Activated T-cell treated with anti-CD3 and anti-CD28 coated beads, Interleukin-2, amount 50 U/mL, for 24 hours (primary cell): ENCODE data around the gene ART5.
"Not testable (repeated sequence)": the region's sequence is repeated elsewhere in the genome, so short reads cannot be mapped to it uniquely, and the experiment has no call there.

Experiments
- DNase-seq: peaks from one replicate; pipeline ENCODE4 v3.0.0-alpha.2; 2020
- H3K27ac Mint-ChIP-seq: 2 replicates; pipeline ENCODE4 v1.8.0; 2020; ENCODE audit warnings: mild to moderate bottlenecking, mixed read lengths
- H3K27me3 Mint-ChIP-seq: 2 replicates; pipeline ENCODE4 v1.8.0; 2020; ENCODE audit warnings: mixed read lengths
- H3K36me3 Mint-ChIP-seq: 2 replicates; pipeline ENCODE4 v1.8.0; 2020; ENCODE audit warnings: low read depth, mixed read lengths
- H3K4me1 Mint-ChIP-seq: 2 replicates; pipeline ENCODE4 v1.8.0; 2020; ENCODE audit warnings: low read depth, mixed read lengths
- H3K4me3 Mint-ChIP-seq: 2 replicates; pipeline ENCODE4 v1.8.0; 2020; ENCODE audit warnings: mild to moderate bottlenecking, moderate library complexity, mixed read lengths
- H3K9me3 Mint-ChIP-seq: 2 replicates; pipeline ENCODE4 v1.8.0; 2020; ENCODE audit warnings: mixed read lengths

Gene ART5

DNA sequence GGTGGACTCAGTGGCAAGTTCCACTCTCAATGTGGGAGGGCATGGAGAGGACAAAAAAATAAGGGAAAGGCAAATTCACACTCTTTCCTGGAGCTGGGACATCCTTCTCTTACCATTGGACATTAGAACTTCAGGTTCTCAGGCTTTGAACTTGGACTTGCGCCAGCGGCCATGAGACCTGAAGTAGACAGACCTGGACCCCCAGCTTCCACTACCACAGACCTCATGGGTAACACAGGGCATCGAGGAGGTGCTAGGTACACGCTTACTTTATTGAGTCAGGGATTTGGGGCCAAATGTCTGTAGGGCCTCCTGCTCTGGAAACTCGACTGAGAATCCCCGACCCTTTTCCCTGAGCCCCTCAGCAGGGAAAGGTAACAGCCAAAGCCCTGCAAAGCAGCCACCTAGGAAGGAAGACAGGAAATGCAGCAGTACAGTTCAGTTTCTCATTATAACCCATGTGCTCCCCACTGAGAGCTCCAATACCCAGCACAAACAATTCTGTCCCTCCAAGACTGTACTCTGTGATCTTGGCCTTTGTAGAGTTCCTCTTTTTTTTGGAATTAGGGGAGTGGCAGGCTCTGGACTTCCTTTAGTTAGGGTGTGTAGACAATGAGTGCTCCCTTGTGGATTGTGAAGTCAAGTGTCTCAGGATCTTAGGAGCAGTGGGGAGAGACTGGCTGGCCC is 23.7 kb upstream of the ART5 start:
- no peaks in the 10 kb centered on the region for H3K9me3 Mint-ChIP-seq
- no peaks in the 10 kb centered on the region for H3K27me3 Mint-ChIP-seq
- no peaks in the 10 kb centered on the region for H3K4me1 Mint-ChIP-seq
- peak overlapping the region; percentile 66 for H3K27ac Mint-ChIP-seq
- peaks cover 61% of the 10 kb centered on the region for H3K36me3 Mint-ChIP-seq
- DNase-seq, result no peak
- no peak overlapping the region for H3K4me3 Mint-ChIP-seq

DNA sequence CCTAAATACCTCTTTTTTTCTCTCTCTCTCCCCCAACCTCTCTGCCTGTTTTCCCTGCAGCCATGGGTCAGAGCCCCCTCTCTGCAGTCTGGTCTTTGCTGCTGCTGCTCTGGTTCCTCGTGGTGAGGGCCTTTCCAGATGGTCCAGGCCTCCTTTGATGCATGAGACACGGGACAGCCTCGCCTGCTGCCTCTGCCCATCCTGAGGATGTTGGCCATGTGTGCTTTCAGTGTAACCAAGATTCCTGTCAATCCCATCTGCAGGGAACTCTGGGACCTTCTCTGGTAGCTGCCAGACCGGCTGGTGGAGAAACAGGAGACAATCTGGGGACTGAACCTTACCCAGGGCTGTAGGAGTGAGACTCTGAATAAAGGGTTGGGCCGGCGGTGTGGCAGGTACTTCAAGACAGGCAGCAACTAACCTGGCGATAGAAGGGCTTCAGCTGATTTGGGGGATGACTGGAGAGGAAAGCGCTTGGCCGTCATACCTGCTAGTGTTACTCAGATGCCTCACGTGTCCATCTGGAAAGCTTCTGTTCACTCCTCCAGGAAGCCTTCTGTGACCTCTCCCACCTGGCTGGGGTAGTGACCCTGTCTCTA is 22.3 kb upstream of the ART5 start:
- Mint-ChIP-seq H3K27me3 (no peaks in the 10 kb centered on the region), H3K4me3 (no peak overlapping the region), H3K36me3 (peaks cover 48% of the 10 kb centered on the region), H3K4me1 (no peaks in the 10 kb centered on the region), H3K9me3 (no peaks in the 10 kb centered on the region), H3K27ac (peak overlapping the region; percentile 4)
- no peak for DNase-seq

DNA sequence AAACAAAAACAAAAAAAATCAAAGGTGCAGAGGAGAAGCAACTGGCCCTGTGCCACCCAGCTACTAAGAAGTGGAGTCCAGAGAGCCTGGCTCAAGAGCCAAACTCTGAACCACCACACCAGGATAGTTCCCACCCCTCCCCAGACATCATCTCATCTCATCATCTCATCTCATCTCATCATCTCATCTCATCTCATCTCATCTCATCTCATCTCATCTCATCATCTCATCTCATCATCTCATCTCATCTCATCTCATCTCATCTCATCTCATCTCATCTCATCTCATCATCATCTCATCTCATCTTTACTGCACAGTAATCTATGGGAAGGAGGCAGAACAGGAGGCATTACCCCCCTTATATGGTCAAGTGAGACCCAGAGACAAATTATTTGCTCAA is 21.1 kb upstream of the ART5 start:
- H3K9me3 Mint-ChIP-seq, result no peaks in the 10 kb centered on the region
- no peak for DNase-seq
- no peaks in the 10 kb centered on the region for H3K4me1 Mint-ChIP-seq
- H3K4me3 Mint-ChIP-seq, result no peak overlapping the region
- H3K27me3 Mint-ChIP-seq, result peaks cover 7% of the 10 kb centered on the region
- H3K27ac Mint-ChIP-seq, result no peak overlapping the region
- H3K36me3 Mint-ChIP-seq, result peaks cover 35% of the 10 kb centered on the region

DNA sequence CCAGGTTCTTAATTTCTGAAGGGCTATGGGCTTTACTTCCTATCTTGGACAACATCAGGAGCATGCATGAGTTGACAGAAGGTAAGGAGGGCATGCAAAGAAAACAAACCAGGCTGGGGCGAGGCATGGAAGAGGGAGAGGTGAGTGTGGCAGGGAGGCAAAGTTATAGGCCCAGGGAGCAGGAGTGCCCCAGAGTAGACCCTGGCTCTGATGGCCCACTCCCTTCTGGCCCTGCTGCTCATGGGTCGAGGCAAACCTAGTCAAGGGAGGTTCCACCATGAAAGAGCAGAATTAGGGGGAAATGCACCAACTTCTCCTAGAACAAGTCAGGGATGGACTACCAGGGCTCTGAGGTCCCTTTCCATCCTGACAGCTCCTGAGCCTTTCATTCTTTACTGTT is 19.2 kb upstream of the ART5 start:
- Mint-ChIP-seq H3K27me3 (peaks cover 12% of the 10 kb centered on the region), H3K27ac (no peak overlapping the region), H3K4me1 (no peaks in the 10 kb centered on the region), H3K9me3 (no peaks in the 10 kb centered on the region), H3K4me3 (no peak overlapping the region), H3K36me3 (peaks cover 20% of the 10 kb centered on the region)
- no peak for DNase-seq

DNA sequence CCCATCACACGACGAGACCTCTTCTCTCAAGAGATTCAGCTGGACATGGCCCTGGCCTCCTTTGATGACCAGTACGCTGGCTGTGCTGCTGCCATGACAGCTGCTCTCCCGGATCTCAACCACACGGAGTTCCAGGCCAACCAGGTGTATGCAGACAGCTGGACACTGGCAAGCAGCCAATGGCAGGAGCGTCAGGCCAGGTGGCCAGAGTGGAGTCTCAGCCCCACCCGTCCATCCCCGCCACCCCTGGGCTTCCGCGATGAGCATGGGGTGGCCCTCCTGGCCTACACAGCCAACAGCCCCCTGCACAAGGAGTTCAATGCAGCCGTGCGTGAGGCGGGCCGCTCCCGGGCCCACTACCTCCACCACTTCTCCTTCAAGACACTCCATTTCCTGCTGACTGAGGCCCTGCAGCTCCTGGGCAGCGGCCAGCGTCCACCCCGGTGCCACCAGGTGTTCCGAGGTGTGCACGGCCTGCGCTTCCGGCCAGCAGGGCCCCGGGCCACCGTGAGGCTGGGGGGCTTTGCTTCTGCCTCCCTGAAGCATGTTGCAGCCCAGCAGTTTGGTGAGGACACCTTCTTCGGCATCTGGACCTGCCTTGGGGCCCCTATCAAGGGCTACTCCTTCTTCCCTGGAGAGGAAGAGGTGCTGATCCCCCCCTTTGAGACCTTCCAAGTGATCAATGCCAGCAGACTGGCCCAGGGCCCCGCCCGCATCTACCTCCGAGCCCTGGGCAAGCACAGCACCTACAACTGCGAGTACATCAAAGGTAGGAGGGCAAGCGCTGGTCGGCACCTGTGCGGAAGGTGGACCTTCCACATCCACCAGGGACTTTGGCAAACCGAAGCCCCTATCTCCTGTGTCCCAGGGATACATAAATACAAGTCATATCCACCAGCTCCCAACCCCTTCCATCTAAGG is 18.1 kb upstream of the ART5 start:
- H3K4me1 Mint-ChIP-seq, result no peaks in the 10 kb centered on the region
- peaks cover 12% of the 10 kb centered on the region for H3K27me3 Mint-ChIP-seq
- H3K36me3 Mint-ChIP-seq, result peaks cover 9% of the 10 kb centered on the region
- H3K9me3 Mint-ChIP-seq, result no peaks in the 10 kb centered on the region
- no peak overlapping the region for H3K4me3 Mint-ChIP-seq
- H3K27ac Mint-ChIP-seq, result no peak overlapping the region
- no peak for DNase-seq

- Mint-ChIP-seq H3K4me3 (no peak overlapping the region), H3K36me3 (no peaks in the 10 kb centered on the region), H3K9me3 (no peaks in the 10 kb centered on the region), H3K27me3 (peaks cover 12% of the 10 kb centered on the region), H3K27ac (no peak overlapping the region), H3K4me1 (no peaks in the 10 kb centered on the region)
- peak; percentile 2 for DNase-seq
These were observed 16.5 kb upstream of the ART5 start for GRCh38 chr11:3658252-3658651.

- DNase-seq, result peak; percentile 2
- H3K27ac Mint-ChIP-seq, H3K36me3 Mint-ChIP-seq, H3K9me3 Mint-ChIP-seq, H3K4me3 Mint-ChIP-seq, H3K4me1 Mint-ChIP-seq: not testable (repeated sequence)
- peaks cover 12% of the 10 kb centered on the region for H3K27me3 Mint-ChIP-seq
These were observed 15.5 kb upstream of the ART5 start for GRCh38 chr11:3657331-3657730.

- Mint-ChIP-seq H3K27me3 (peaks cover 23% of the 10 kb centered on the region), H3K36me3 (no peaks in the 10 kb centered on the region), H3K4me3 (no peak overlapping the region), H3K9me3 (no peaks in the 10 kb centered on the region), H3K27ac (no peak overlapping the region), H3K4me1 (no peaks in the 10 kb centered on the region)
- no peak for DNase-seq
These were observed 13.8 kb upstream of the ART5 start for GRCh38 chr11:3655547-3655946.

DNA sequence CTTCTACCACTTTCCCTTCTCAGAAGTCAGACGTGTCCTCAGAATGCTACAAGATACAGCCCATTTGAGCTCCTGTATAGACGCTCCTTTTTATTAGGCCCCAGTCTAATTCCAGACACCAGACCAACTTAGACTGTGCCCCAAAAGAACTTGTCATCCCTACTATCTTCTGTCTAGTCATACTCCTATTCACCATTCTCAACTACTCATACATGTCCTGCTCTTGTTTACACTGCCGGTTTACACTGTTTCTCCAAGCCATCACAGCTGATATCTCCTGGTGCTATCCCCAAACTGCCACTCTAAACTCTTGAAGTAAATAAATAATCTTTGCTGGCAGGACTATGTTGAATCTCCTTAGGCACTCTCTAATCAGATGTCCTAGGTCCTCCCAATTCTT is 10.7 kb upstream of the ART5 start:
- DNase-seq, H3K4me1 Mint-ChIP-seq, H3K4me3 Mint-ChIP-seq, H3K36me3 Mint-ChIP-seq, H3K9me3 Mint-ChIP-seq, H3K27ac Mint-ChIP-seq: not testable (repeated sequence)
- peaks cover 43% of the 10 kb centered on the region for H3K27me3 Mint-ChIP-seq

- DNase-seq, H3K36me3 Mint-ChIP-seq, H3K9me3 Mint-ChIP-seq, H3K27ac Mint-ChIP-seq, H3K4me3 Mint-ChIP-seq, H3K4me1 Mint-ChIP-seq: not testable (repeated sequence)
- H3K27me3 Mint-ChIP-seq, result peaks cover 60% of the 10 kb centered on the region
These were observed 7.6 kb upstream of the ART5 start for GRCh38 chr11:3649374-3649773.

GRCh38 chr11:3648843-3649242 is 7.1 kb upstream of the ART5 start:
- not testable (repeated sequence) for DNase-seq, H3K4me1 Mint-ChIP-seq, H3K9me3 Mint-ChIP-seq, H3K27ac Mint-ChIP-seq, H3K4me3 Mint-ChIP-seq, H3K36me3 Mint-ChIP-seq
- peaks cover 64% of the 10 kb centered on the region for H3K27me3 Mint-ChIP-seq

- Mint-ChIP-seq H3K36me3 (no peaks in the 10 kb centered on the region), H3K4me1 (peaks cover 8% of the 10 kb centered on the region), H3K27ac (no peak overlapping the region), H3K27me3 (peaks cover 74% of the 10 kb centered on the region), H3K9me3 (no peaks in the 10 kb centered on the region), H3K4me3 (no peak overlapping the region)
- DNase-seq, result no peak
These were observed 3.8 kb upstream of the ART5 start for GRCh38 chr11:3645552-3645951.

DNA sequence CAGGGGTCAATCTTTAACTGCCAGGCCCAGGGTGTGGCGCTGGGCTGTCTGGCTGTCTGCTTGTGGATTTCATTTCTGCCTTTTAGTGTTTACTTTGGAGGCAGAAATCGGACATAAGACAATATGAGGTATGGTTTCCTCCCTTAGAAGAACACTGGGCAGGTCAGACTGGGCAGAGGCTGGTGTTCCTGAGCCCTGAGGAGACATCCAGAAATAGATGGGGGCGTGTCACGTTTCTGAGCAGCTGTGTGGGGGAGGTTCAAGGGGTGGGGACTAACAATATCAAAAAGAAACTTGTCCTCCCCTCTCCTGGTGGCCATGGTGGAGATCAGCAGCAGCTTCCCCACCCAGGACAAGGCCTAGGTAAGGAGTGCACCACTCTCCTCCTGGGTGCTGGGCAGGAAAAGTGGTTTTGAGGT is 3.0 kb upstream of the ART5 start, which contains the start of gene ART1:
Gene ART1, plus strand, starts transcription at position 312 of the 419 bp plus-strand sequence. CDS start 14,086 bp downstream, outside the sequence.
- peaks cover 67% of the 10 kb centered on the region for H3K27me3 Mint-ChIP-seq
- no peak for DNase-seq
- H3K27ac Mint-ChIP-seq, result no peak within 1 kb of the TSS
- H3K36me3 Mint-ChIP-seq, result no peaks in the 10 kb centered on the region
- H3K4me1 Mint-ChIP-seq, result peaks cover 8% of the 10 kb centered on the region
- no peak within 1 kb of the TSS for H3K4me3 Mint-ChIP-seq
- H3K9me3 Mint-ChIP-seq, result no peaks in the 10 kb centered on the region

DNA sequence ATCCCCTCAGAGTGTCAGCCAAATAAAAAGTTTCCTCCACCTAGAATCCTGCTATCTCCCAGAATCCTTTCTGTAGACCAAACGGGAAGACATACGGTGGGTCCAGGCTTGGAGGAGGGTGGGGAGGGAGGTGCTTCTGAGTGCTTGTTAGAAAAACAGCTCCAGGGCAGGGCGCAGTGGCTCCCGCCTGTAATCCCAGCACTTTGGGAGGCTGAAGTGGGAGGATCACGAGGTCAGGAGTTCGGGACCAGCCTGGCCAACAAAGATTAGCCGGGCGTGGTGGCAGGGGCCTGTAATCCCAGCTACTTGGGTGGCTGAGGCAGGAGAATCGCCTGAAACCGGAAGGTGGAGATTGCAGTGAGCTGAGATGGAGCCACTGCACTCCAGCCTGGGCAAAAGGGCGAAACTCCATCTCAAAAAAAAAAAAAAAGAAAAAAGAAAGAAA is 1.3 kb upstream of the ART5 start:
- H3K9me3 Mint-ChIP-seq, H3K27ac Mint-ChIP-seq, DNase-seq, H3K36me3 Mint-ChIP-seq, H3K4me1 Mint-ChIP-seq: not testable (repeated sequence)
- Mint-ChIP-seq H3K4me3 (peak overlapping the region; percentile 69), H3K27me3 (peaks cover 52% of the 10 kb centered on the region)
